Activated CD4-positive, CD25-positive, alpha-beta regulatory T cell treated with anti-CD3 and anti-CD28 coated beads, Interleukin-2, amount 50 U/mL, for 16 hours (primary cell): ENCODE data around the gene TMEM63B.
"Not testable (repeated sequence)": the region's sequence is repeated elsewhere in the genome, so short reads cannot be mapped to it uniquely, and the experiment has no call there.

ENCODE experiments used
- DNase-seq: peaks from one replicate; pipeline ENCODE4 v3.0.0-alpha.2; 2020; ENCODE audit warnings: low read depth, low spot score

Gene TMEM63B

GRCh38 chr6:44094403-44095242, 32.7 kb upstream of the TMEM63B start:
- DNase-seq: no peak

GRCh38 chr6:44095243-44095623, 32.1 kb upstream of the TMEM63B start:
- not testable (repeated sequence) for DNase-seq

GRCh38 chr6:44096612-44097011, 30.7 kb upstream of the TMEM63B start:
- DNase-seq: peak; percentile 54

- DNase-seq: no peak
Observed at GRCh38 chr6:44097782-44098317, 29.5 kb upstream of the TMEM63B start.

- DNase-seq: no peak
Observed at GRCh38 chr6:44099192-44099591, 28.2 kb upstream of the TMEM63B start.

- DNase-seq: no peak
Observed at GRCh38 chr6:44100088-44100550, 27.2 kb upstream of the TMEM63B start.

- no peak for DNase-seq
Observed at GRCh38 chr6:44101832-44102231, 25.5 kb upstream of the TMEM63B start.

GRCh38 chr6:44102527-44102926, 24.8 kb upstream of the TMEM63B start:
- no peak for DNase-seq

- no peak for DNase-seq
Observed at GRCh38 chr6:44104481-44105021, 22.8 kb upstream of the TMEM63B start.

GRCh38 chr6:44105146-44105545, 22.2 kb upstream of the TMEM63B start:
- DNase-seq: no peak

- no peak for DNase-seq
Observed at GRCh38 chr6:44105993-44106740, 21.2 kb upstream of the TMEM63B start.

- DNase-seq: no peak
Observed at GRCh38 chr6:44107017-44107416, 20.3 kb upstream of the TMEM63B start.

GRCh38 chr6:44108471-44108870, 18.9 kb upstream of the TMEM63B start:
- no peak for DNase-seq

- no peak for DNase-seq
Observed at GRCh38 chr6:44109212-44109611, 18.1 kb upstream of the TMEM63B start.

GRCh38 chr6:44110005-44110676, 17.2 kb upstream of the TMEM63B start:
- no peak for DNase-seq

GRCh38 chr6:44110966-44111365, 16.4 kb upstream of the TMEM63B start:
- DNase-seq: no peak

- DNase-seq: no peak
Observed at GRCh38 chr6:44111434-44112417, 15.6 kb upstream of the TMEM63B start.

- no peak for DNase-seq
Observed at GRCh38 chr6:44113414-44113813, 13.9 kb upstream of the TMEM63B start.

- DNase-seq: no peak
Observed at GRCh38 chr6:44115866-44116265, 11.5 kb upstream of the TMEM63B start.

GRCh38 chr6:44116641-44117382, 10.5 kb upstream of the TMEM63B start:
- DNase-seq: no peak
